SU-DHL-6 (cell line): ENCODE measurements around the gene LAPTM5.
"Not testable (repeated sequence)": the region's sequence is repeated elsewhere in the genome, so short reads cannot be mapped to it uniquely, and the experiment has no call there.

Experiments
- H2AFZ ChIP-seq: fragments of 200-600 bp; sonication (generic); 2 replicates; pipeline ENCODE4 v1.6.1; 2014; ENCODE audit warnings: low read depth, mild to moderate bottlenecking, moderate library complexity, mixed read lengths, antibody characterized with exemption, low read length; ENCODE audit not compliant: severe bottlenecking
- H3F3A ChIP-seq: fragments of 200-600 bp; shearing (Covaris generic); 2 replicates; pipeline ENCODE4 v1.6.0; 2016; ENCODE audit warnings: antibody characterized with exemption, mild to moderate bottlenecking; ENCODE audit not compliant: insufficient read depth
- H3K27ac ChIP-seq: fragments of 200-600 bp; sonication (generic); 2 replicates; pipeline ENCODE4 v1.5.1; 2016; ENCODE audit warnings: low read depth, mild to moderate bottlenecking, low read length, moderate library complexity, mixed read lengths
- H3K27me3 ChIP-seq: fragments of 200-600 bp; sonication (generic), shearing (Covaris generic); 2 replicates; pipeline ENCODE4 v1.6.0; 2014; ENCODE audit warnings: mild to moderate bottlenecking, low read length
- H3K36me3 ChIP-seq: fragments of 200-600 bp; sonication (generic); 2 replicates; pipeline ENCODE4 v1.6.1; 2014; ENCODE audit warnings: mild to moderate bottlenecking, low read length, mixed read lengths
- H3K4me2 ChIP-seq: fragments of 300-600, 200-600 bp; shearing (Covaris generic), sonication (generic); 2 replicates; pipeline ENCODE4 v1.6.0; 2014; ENCODE audit warnings: low read length, low read depth, mild to moderate bottlenecking; ENCODE audit not compliant: poor library complexity, severe bottlenecking
- H3K4me3 ChIP-seq: fragments of 200-600 bp; sonication (generic); 2 replicates; pipeline ENCODE4 v1.5.1; 2014; ENCODE audit warnings: antibody characterized with exemption, low read length, mild to moderate bottlenecking, mixed read lengths; ENCODE audit not compliant: insufficient read depth, poor library complexity, severe bottlenecking
- H3K79me2 ChIP-seq: fragments of 200-600 bp; sonication (generic); 2 replicates; pipeline ENCODE4 v1.6.1; 2014; ENCODE audit warnings: mild to moderate bottlenecking, low read length, moderate library complexity; ENCODE audit not compliant: insufficient read depth
- H3K9ac ChIP-seq: fragments of 200-600 bp; sonication (generic); 2 replicates; pipeline ENCODE4 v1.7.0; 2014; ENCODE audit warnings: mild to moderate bottlenecking, low read length
- H3K9me2 ChIP-seq: fragments of 200-600 bp; sonication (generic); replicated peaks from 2 replicates; pipeline ENCODE4 v1.6.1; 2014; ENCODE audit warnings: low read length; ENCODE audit not compliant: insufficient read depth
- H3K9me3 ChIP-seq: fragments of 200-600 bp; sonication (generic); 2 replicates; pipeline ENCODE4 v1.6.1; 2014; ENCODE audit warnings: low read length, mixed read lengths; ENCODE audit not compliant: insufficient read depth
- H4K20me1 ChIP-seq: fragments of 200-600 bp; sonication (generic); 2 replicates; pipeline ENCODE4 v1.6.1; 2014; ENCODE audit warnings: low read depth, mild to moderate bottlenecking, antibody characterized with exemption, low read length, moderate library complexity, mixed read lengths
- CTCF ChIP-seq: fragments of 200-600 bp; sonication (generic); IDR thresholded peaks from one replicate; pipeline ENCODE4 v1.5.1; 2017; ENCODE audit warnings: antibody characterized with exemption, mild to moderate bottlenecking, low read length, moderate library complexity; ENCODE audit not compliant: insufficient read depth, poor library complexity, severe bottlenecking
- EZH2phosphoT487 ChIP-seq: fragments of 200-600 bp; sonication (generic), shearing (Covaris generic); conservative IDR thresholded peaks from 2 replicates; pipeline ENCODE4 v1.6.1; 2018; ENCODE audit warnings: mild to moderate bottlenecking, antibody characterized with exemption, low read length, moderate library complexity, mixed read lengths

Gene LAPTM5

GRCh38 chr1:30770150-30770549 is 12.6 kb upstream of the LAPTM5 start:
- Histone ChIP-seq H3K9me2 (no peaks in the 10 kb centered on the region), H4K20me1 (no peaks in the 10 kb centered on the region), H3K36me3 (no peaks in the 10 kb centered on the region), H3F3A (peaks cover 14% of the 10 kb centered on the region; the same call in 1 of the 2 replicates), H3K9ac (no peak overlapping the region), H3K4me2 (no peak overlapping the region), H2AFZ (no peak overlapping the region), H3K27ac (no peak overlapping the region), H3K79me2 (no peaks in the 10 kb centered on the region), H3K4me3 (no peak overlapping the region), H3K9me3 (no peaks in the 10 kb centered on the region), H3K27me3 (no peaks in the 10 kb centered on the region)
- TF ChIP-seq CTCF (no peak), EZH2phosphoT487 (no peak)

GRCh38 chr1:30768830-30769718 is 11.5 kb upstream of the LAPTM5 start:
- no peaks in the 10 kb centered on the region for H3K27me3 ChIP-seq
- peaks cover 18% of the 10 kb centered on the region; the same call in 1 of the 2 replicates for H3F3A ChIP-seq
- no peaks in the 10 kb centered on the region for H3K9me3 ChIP-seq
- no peaks in the 10 kb centered on the region for H3K36me3 ChIP-seq
- H3K9ac ChIP-seq, result no peak overlapping the region
- no peak overlapping the region for H3K27ac ChIP-seq
- no peak overlapping the region for H2AFZ ChIP-seq
- no peaks in the 10 kb centered on the region for H4K20me1 ChIP-seq
- H3K9me2 ChIP-seq, result no peaks in the 10 kb centered on the region
- no peak overlapping the region for H3K4me2 ChIP-seq
- no peaks in the 10 kb centered on the region for H3K79me2 ChIP-seq
- H3K4me3 ChIP-seq, result no peak overlapping the region
- no peak for TF ChIP-seq EZH2phosphoT487
- no peak for TF ChIP-seq CTCF

GRCh38 chr1:30768159-30768829 is 10.7 kb upstream of the LAPTM5 start:
- Histone ChIP-seq H3K4me3 (no peak overlapping the region), H3K79me2 (no peaks in the 10 kb centered on the region), H3K9me2 (no peaks in the 10 kb centered on the region), H3K27ac (no peak overlapping the region), H3F3A (peaks cover 20% of the 10 kb centered on the region), H3K27me3 (no peaks in the 10 kb centered on the region), H3K4me2 (no peak overlapping the region), H2AFZ (no peak overlapping the region), H3K9ac (no peak overlapping the region), H3K9me3 (no peaks in the 10 kb centered on the region), H4K20me1 (no peaks in the 10 kb centered on the region), H3K36me3 (no peaks in the 10 kb centered on the region)
- TF ChIP-seq CTCF, result no peak
- TF ChIP-seq EZH2phosphoT487, result no peak

- H3F3A ChIP-seq, result peaks cover 31% of the 10 kb centered on the region
- not testable (repeated sequence) for H3K4me2 ChIP-seq, H4K20me1 ChIP-seq
Measured at GRCh38 chr1:30766948-30767347, 9.4 kb upstream of the LAPTM5 start.

More at GRCh38 chr1:30766948-30767347, 9.4 kb upstream of the LAPTM5 start:
- H3K9me2 ChIP-seq, H3K9ac ChIP-seq, H3K27ac ChIP-seq, H3K36me3 ChIP-seq, H2AFZ ChIP-seq, H3K27me3 ChIP-seq, H3K79me2 ChIP-seq, H3K9me3 ChIP-seq, H3K4me3 ChIP-seq: not testable (repeated sequence)
